22Rv1 (cell line): Measurements from ENCODE around the gene ACOXL.

Experiments
- H3K27ac ChIP-seq: fragments of 450-650 bp; 2 replicates; pipeline ENCODE4 v1.5.1; 2017
- ZFX ChIP-seq: fragments of 450-650 bp; IDR thresholded peaks from 2 replicates; pipeline ENCODE4 v1.6.1; 2017; ENCODE audit warnings: antibody characterized with exemption, borderline replicate concordance
- TF ChIP-seq, protein P1 (sequence below): fragments of 450-650 bp; IDR thresholded peaks from 2 replicates; pipeline ENCODE4 v1.5.1; 2017; ENCODE audit warnings: mild to moderate bottlenecking

The ACOXL gene

DNA sequence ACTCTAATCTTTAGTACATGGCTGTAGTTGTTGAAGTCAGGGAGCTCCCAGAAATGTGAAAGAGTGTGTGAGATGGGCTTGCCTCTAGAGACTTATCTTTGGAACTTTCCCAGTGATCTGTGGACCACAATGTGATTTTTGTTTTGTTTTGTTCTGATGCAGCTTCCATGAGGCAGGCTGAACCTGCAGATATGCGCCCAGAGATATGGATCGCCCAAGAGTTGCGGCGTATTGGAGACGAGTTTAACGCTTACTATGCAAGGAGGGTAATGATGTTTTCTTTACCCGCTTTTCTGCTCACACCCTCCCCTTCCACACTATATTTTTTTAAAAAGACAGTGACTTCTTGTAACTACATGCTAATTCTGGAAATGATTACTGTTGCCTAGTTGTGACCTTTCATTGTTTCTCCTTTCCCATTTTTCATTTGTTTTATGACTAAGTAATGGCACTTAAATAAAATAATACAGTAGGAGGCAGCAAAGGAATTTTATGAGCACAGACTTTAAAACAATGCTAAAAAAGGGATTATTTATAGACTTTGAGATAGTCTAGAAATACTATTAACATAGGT is 417.6 kb downstream of the ACOXL start:
- no peak overlapping the region for H3K27ac ChIP-seq
- TF ChIP-seq, protein P1, sequence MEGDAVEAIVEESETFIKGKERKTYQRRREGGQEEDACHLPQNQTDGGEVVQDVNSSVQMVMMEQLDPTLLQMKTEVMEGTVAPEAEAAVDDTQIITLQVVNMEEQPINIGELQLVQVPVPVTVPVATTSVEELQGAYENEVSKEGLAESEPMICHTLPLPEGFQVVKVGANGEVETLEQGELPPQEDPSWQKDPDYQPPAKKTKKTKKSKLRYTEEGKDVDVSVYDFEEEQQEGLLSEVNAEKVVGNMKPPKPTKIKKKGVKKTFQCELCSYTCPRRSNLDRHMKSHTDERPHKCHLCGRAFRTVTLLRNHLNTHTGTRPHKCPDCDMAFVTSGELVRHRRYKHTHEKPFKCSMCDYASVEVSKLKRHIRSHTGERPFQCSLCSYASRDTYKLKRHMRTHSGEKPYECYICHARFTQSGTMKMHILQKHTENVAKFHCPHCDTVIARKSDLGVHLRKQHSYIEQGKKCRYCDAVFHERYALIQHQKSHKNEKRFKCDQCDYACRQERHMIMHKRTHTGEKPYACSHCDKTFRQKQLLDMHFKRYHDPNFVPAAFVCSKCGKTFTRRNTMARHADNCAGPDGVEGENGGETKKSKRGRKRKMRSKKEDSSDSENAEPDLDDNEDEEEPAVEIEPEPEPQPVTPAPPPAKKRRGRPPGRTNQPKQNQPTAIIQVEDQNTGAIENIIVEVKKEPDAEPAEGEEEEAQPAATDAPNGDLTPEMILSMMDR, result no peak
- TF ChIP-seq ZFX, result no peak

DNA sequence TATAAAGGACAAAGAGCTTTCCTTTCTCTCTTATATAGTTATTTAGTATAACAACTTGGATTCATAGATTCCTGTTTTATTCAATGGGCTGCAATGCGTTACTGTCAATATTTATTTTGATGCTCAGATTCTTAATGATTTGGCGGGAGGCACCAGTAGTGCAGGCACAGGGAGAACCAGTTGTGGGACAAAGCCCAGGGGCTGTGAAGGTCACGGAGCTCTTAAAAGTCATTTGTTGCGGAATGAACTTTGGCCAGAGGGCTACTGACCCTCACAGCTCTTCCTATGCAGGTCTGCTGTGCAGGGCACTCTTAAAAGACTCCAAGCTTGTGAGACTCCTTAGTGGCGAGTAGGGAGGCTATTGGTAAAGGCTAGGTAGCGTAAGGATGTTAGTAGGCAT is 422.4 kb downstream of the ACOXL start:
- TF ChIP-seq, protein P1, result no peak
- TF ChIP-seq ZFX, result no peak
- no peak overlapping the region for H3K27ac ChIP-seq

DNA sequence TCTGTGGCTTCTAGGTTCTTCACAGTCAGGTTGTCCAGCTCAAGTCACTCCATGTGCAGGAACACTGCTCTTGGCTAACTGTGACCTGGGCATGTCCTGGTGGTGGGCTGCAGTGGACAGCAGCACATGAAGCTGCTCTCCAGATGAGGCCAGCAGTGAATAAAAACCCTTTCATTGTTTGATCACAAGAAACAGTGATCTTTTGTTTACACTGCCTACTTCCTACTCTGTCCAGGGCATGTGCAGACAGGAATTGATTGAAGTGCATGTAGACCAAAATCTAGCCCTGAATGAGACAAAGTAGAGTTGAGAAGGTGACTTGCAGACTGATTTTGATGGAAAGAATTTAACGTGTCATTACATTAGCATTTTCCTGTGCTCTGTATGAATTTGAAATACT is 423.2 kb downstream of the ACOXL start:
- H3K27ac ChIP-seq, result no peak overlapping the region
- TF ChIP-seq, protein P1, result no peak
- no peak for TF ChIP-seq ZFX

DNA sequence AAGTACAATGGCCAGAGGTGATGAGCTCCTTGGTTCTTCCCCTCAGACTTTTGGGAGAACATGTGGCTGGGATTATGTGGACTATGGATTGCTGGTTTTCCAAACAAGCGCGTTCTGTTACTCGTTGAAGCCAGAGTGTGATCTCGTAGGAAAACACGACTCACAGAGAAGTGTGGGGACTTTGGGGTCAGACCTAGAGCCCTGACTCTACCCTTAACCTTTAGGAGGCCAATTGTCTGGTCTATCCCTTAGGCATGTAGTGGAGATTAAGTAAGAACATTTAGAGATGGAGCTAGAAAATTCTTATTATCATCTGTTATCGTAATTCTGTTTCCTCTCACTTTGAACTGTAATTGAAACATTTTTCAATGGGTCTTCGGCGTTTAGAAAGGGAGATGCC is 424.2 kb downstream of the ACOXL start:
- no peak overlapping the region for H3K27ac ChIP-seq
- TF ChIP-seq, protein P1, result no peak
- TF ChIP-seq ZFX, result no peak

DNA sequence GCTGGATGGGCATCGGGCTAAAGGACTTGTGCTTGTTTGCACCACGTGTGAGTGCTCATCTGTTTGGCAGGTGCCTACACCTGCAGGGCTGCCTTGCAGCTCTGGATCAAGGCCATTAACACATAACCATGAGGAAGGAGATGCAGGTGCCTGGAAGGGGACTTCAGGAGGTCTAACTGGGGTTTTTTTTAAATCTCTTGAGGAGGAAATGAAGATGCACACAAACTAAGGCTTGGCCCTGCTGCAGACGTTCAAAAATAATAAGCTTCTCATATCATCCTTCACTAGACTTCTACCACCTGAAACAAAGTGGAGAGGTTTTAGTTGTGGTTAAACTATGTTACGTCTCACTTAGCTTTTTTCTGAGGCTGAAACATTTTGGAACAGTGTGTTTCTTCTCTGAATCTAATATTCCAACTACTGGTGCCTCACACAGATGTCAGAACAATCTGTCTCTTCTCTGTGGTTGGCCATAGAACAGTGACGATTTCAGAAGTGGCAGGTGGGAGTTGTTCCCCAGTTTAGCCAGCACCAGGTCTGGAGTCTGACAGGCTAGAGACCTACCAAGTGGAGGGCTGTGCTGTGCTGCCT is 424.8 kb downstream of the ACOXL start:
- no peak for TF ChIP-seq ZFX
- TF ChIP-seq, protein P1, result no peak
- H3K27ac ChIP-seq, result no peak overlapping the region

DNA sequence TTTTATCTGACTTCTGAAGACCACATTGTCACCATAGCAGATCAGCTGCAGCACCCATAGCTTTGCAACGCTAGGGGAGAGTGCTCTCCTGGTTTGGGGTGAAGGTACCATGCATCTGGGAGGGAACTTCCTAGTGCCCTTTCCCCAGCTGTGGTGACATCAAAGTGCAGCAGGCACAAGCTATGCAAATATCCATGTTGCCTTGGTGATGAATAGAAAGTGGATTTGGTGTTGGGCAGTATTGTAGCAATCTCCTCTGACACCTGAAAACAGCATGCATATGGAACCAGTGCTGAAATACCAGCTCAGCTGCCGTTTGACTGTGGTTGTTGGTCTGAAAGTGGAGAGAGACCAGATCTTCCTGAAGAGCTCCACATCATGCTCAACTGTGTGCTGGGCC is 425.4 kb downstream of the ACOXL start:
- TF ChIP-seq, protein P1, result no peak
- no peak for TF ChIP-seq ZFX
- H3K27ac ChIP-seq, result no peak overlapping the region

DNA sequence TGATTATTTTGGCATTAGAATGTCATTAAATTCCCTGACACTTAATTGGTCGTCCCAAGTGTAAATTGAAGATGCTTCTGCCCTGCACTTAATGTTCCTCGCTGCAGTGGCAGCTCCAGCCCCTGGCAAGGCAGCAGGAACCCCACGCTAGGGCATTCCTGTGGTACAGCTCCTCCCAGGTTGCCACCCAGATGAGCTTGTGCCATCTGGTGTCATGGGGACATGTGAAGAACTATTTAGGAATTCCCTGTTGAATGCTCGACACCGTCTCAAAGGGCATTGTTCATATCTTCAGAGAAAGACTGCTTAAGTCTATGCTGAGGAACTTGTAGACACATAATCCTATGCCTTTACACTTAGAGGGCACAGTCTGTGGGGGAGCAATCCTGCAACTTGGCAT is 427.3 kb downstream of the ACOXL start:
- no peak for TF ChIP-seq ZFX
- TF ChIP-seq, protein P1, result no peak
- no peak overlapping the region for H3K27ac ChIP-seq
